ENCODE data around the gene SLC44A5.

GRCh38 chr1:75469586-75470173, 141.2 kb downstream of the SLC44A5 start:
- no peak for TF ChIP-seq CTCF (IDR thresholded peaks at IDR 0.05)
- TF ChIP-seq POLR2A (IDR thresholded peaks at IDR 0.05): no peak

Measured in thyroid gland (tissue), 4 donors.